WTC11 (cell line): ENCODE data around the gene NR2F6. TPM values are rescaled to one million over a fixed set of nuclear protein-coding genes. Genes with fewer than 3 reads are reported as not detected.

Experiments used
- ATAC-seq: fragments of 200-7000 bp; cut with Tn5 transposase; 2 replicates; pipeline ENCODE4 v1.10.0; 2021; ENCODE audit warnings: mild to moderate bottlenecking, moderate library complexity
- CTCF ChIA-PET: fragments of 300-600 bp; sonication (Branson Sonifier 250); formaldehyde crosslinking; loops from one replicate; lab custom pipeline; 2021; ENCODE audit warnings: antibody characterized with exemption; lab: Charles Lee
- POLR2A ChIA-PET: fragments of 350-600 bp; sonication (Branson Sonifier 250); formaldehyde crosslinking; loops from one replicate; lab custom pipeline; 2021; ENCODE audit warnings: antibody characterized with exemption; lab: Charles Lee
- DNase-seq: peaks from one replicate; pipeline ENCODE4 v3.0.0; 2021; ENCODE audit warnings: low spot score
- H3K27ac Mint-ChIP-seq: 2 replicates; pipeline ENCODE4 v1.8.0; 2021; ENCODE audit warnings: mixed read lengths
- H3K27me3 Mint-ChIP-seq: 2 replicates; pipeline ENCODE4 v1.8.0; 2021; ENCODE audit warnings: low read depth, mild to moderate bottlenecking, moderate library complexity, mixed read lengths
- H3K36me3 Mint-ChIP-seq: 2 replicates; pipeline ENCODE4 v1.8.0; 2021; ENCODE audit warnings: mixed read lengths
- H3K4me1 Mint-ChIP-seq: 2 replicates; pipeline ENCODE4 v1.8.0; 2022; ENCODE audit warnings: mixed read lengths
- H3K4me3 Mint-ChIP-seq: 2 replicates; pipeline ENCODE4 v1.8.0; 2021; ENCODE audit warnings: mild to moderate bottlenecking, moderate library complexity, mixed read lengths
- H3K9me3 Mint-ChIP-seq: 2 replicates; pipeline ENCODE4 v1.8.0; 2021; ENCODE audit warnings: mixed read lengths
- ELF4 ChIP-seq: sonication (generic); formaldehyde crosslinking; IDR thresholded peaks from 2 replicates; pipeline ENCODE4 v1.8.1; 2022; ENCODE audit warnings: low read depth, mild to moderate bottlenecking, moderate library complexity, missing genetic modification reagents
- ETV6 ChIP-seq: sonication (generic); formaldehyde crosslinking; IDR thresholded peaks from 2 replicates; pipeline ENCODE4 v1.8.1; 2022; ENCODE audit warnings: mild to moderate bottlenecking, missing genetic modification reagents
- HMGA2 ChIP-seq: fragments of 250-450 bp; sonication (Bioruptor Pico); IDR thresholded peaks from 2 replicates; pipeline ENCODE4 v1.4.0; 2021; ENCODE audit warnings: mild to moderate bottlenecking, moderate library complexity
- HMGXB4 ChIP-seq: sonication (generic); formaldehyde crosslinking; IDR thresholded peaks from 2 replicates; pipeline ENCODE4 v1.8.1; 2023; ENCODE audit warnings: mild to moderate bottlenecking, moderate library complexity, missing genetic modification reagents
- JUN ChIP-seq: sonication (generic); formaldehyde crosslinking; IDR thresholded peaks from 2 replicates; pipeline ENCODE4 v1.8.0; 2023; ENCODE audit warnings: mild to moderate bottlenecking, missing genetic modification reagents
- PREB ChIP-seq: sonication (generic); formaldehyde crosslinking; IDR thresholded peaks from 2 replicates; pipeline ENCODE4 v1.8.1; 2022; ENCODE audit warnings: mild to moderate bottlenecking, missing genetic modification reagents, moderate library complexity, borderline replicate concordance
- PRRX2 ChIP-seq: fragments of 250-450 bp; sonication (Bioruptor Pico); IDR thresholded peaks from 2 replicates; pipeline ENCODE4 v1.8.0; 2021; ENCODE audit warnings: mild to moderate bottlenecking
- RORB ChIP-seq: fragments of 250-450 bp; sonication (Bioruptor Pico); IDR thresholded peaks from 2 replicates; pipeline ENCODE4 v1.9.0; 2021; ENCODE audit warnings: mild to moderate bottlenecking
- SOX15 ChIP-seq: fragments of 250-450 bp; sonication (Bioruptor Pico); IDR thresholded peaks from 2 replicates; pipeline ENCODE4 v1.9.0; 2021; ENCODE audit warnings: mild to moderate bottlenecking
- SP1 ChIP-seq: sonication (generic); formaldehyde crosslinking; conservative IDR thresholded peaks from 2 replicates; pipeline ENCODE4 v1.8.1; 2022; ENCODE audit warnings: missing genetic modification reagents
- TCF7 ChIP-seq: sonication (generic); formaldehyde crosslinking; IDR thresholded peaks from 2 replicates; pipeline ENCODE4 v1.8.0; 2022; ENCODE audit warnings: mild to moderate bottlenecking, low read depth, missing genetic modification reagents, moderate library complexity
- TP53 ChIP-seq: sonication (generic); formaldehyde crosslinking; IDR thresholded peaks from 2 replicates; pipeline ENCODE4 v1.8.1; 2023; ENCODE audit warnings: mild to moderate bottlenecking, missing genetic modification reagents
- ZNF423 ChIP-seq: fragments of 250-450 bp; sonication (Bioruptor Pico); IDR thresholded peaks from 2 replicates; pipeline ENCODE4 v2.1.2; 2022; ENCODE audit warnings: mild to moderate bottlenecking, moderate library complexity
- ZNF532 ChIP-seq: fragments of 250-450 bp; sonication (Bioruptor Pico); IDR thresholded peaks from 2 replicates; pipeline ENCODE4 v1.9.0; 2021; ENCODE audit warnings: mild to moderate bottlenecking, borderline replicate concordance
- ZSCAN18 ChIP-seq: fragments of 250-450 bp; sonication (Bioruptor Pico); IDR thresholded peaks from 2 replicates; pipeline ENCODE4 v2.1.2; 2022; ENCODE audit warnings: mild to moderate bottlenecking, moderate library complexity
- total RNA-seq: library from RNA; stranded (reverse); gene quantifications from 3 replicates; pipeline ENCODE4 v1.2.3, GENCODE V29; 2021
- TF ChIP-seq, protein P1 (sequence below): fragments of 250-450 bp; sonication (Bioruptor Pico); IDR thresholded peaks from 2 replicates; pipeline ENCODE4 v1.9.0; 2021; ENCODE audit warnings: mild to moderate bottlenecking
- TF ChIP-seq, protein P2 (sequence below): sonication (generic); formaldehyde crosslinking; IDR thresholded peaks from 2 replicates; pipeline ENCODE4 v1.8.0; 2023; ENCODE audit warnings: missing genetic modification reagents
- TF ChIP-seq, protein P3 (sequence below): sonication (generic); formaldehyde crosslinking; IDR thresholded peaks from 2 replicates; pipeline ENCODE4 v1.8.1; 2023; ENCODE audit warnings: mild to moderate bottlenecking, missing genetic modification reagents

Gene NR2F6
- total RNA-seq, 1 experiment from 2014 or later: 145 TPM

DNA sequence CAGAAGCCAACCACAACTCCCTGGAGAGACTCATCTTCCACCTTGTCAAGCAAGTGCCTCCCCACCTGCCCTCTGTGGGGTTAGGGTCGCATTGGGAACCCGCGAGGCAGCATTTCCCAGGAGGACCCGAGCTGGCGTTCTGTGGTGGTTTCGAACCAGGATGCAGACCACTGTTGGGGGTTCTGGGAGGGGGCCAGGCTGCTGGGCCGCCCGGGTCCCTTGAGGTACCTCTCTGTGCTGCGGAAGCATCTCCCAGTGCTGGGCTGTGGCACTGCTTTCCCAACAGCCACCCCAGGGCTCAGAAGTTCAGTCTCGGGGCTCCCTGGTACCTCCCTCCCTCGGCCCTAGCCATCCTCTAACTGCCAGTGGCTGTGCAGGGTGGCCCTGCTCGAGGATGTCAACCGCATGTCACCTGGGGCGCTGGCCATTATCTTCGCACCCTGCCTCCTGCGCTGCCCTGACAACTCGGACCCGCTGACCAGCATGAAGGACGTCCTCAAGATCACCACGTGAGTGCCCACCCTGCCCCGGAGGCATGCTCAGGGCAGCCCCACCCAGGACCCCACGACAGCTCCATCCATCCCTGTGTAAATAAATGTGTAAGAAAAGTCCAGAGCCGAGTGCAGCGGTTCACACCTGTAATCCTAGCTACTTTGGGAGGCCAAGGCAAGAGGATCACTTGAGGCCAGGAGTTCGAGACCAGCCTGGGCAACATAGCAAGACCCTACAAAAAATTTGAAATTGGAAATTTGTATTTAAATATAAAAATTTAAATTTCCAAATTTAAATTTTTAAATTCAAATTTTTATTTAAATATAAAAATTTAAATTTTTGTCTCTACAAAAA lies 38.8 kb downstream of the NR2F6 start:
- ATAC-seq (no peak), DNase-seq (no peak)
- TF ChIP-seq SOX15: no peak
- no peak for TF ChIP-seq ZNF532 (CRISPR knock-in tag)
- no peak for TF ChIP-seq ZNF423 (CRISPR knock-in tag)
- TF ChIP-seq HMGA2 (CRISPR knock-in tag): peak; percentile 43; the same call in 1 of the 2 replicates
- ChIA-PET CTCF (interaction anchor here (1.6 kb wide), 1 partner anchor 102 kb away, joined by 4 read pairs; the partner anchor contains the start of gene DDA1), POLR2A (no interaction called here)
- Mint-ChIP-seq H3K27ac (no peak overlapping the region; the same call in 1 of the 2 replicates), H3K36me3 (peaks cover 29% of the 10 kb centered on the region), H3K9me3 (no peaks in the 10 kb centered on the region), H3K4me3 (no peak overlapping the region), H3K4me1 (peaks cover 12% of the 10 kb centered on the region), H3K27me3 (no peaks in the 10 kb centered on the region)

DNA sequence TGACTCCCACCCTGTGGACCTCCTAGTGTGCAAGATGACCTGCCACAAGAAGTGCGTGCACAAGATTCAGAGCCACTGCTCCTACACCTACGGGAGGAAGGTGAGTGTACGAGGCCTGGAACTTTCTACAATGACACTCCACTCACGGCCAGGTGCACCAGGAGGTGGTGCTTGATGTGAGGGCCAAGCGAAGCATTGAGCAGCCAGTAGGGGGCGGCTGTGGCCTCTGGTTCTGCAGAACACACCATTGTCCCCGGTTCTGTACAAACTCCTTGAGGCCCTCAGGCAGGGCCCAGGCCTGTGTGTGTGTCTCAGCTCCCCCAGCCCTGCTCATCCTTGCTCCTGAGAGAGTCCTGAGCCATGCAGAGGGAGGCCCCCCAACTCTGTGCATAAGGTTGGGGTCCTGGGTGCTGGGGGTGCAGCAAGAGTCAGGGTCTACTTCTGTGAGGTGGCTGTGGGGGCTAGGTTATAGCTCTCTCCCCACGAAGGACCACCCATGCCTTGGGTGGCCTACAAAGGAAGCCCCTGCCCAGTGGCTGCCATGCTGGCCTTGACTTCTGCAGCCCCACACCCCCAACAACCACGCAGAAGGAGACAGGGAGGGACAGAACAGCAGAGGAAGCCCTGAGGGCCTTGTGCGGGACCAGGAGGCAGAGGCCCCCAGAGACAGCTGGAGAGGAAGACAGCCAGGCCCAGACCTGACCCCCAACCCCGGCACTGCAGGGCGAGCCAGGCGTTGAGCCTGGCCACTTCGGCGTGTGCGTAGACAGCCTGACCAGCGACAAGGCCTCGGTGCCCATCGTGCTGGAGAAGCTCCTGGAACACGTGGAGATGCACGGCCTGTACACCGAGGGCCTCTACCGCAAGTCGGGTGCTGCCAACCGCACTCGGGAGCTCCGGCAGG lies 40.2 kb downstream of the NR2F6 start:
- H3K9me3 Mint-ChIP-seq: no peaks in the 10 kb centered on the region
- ATAC-seq: peak; percentile 21
- ChIA-PET CTCF (interaction anchor here (0.7 to 2.3 kb wide), 17 partner anchors 10 to 140 kb away, joined by 3 to 16 read pairs (median 4); partner anchors contain the start of genes ANKLE1, BABAM1, DDA1 and OCEL1), POLR2A (interaction anchor here (0.6 kb wide), 1 partner anchor 70 kb away, joined by 3 read pairs; no protein-coding TSS in a partner anchor)
- H3K27ac Mint-ChIP-seq: no peak overlapping the region
- DNase-seq: peak; percentile 84
- no peaks in the 10 kb centered on the region for H3K27me3 Mint-ChIP-seq
- peaks cover 12% of the 10 kb centered on the region for H3K4me1 Mint-ChIP-seq
- H3K36me3 Mint-ChIP-seq: peaks cover 44% of the 10 kb centered on the region
- H3K4me3 Mint-ChIP-seq: no peak overlapping the region
- TF ChIP-seq RORB (no peak), JUN (CRISPR knock-in tag) (no peak), TCF7 (CRISPR knock-in tag) (no peak), TP53 (no peak), ETV6 (CRISPR knock-in tag) (no peak), ELF4 (CRISPR knock-in tag) (no peak), SP1 (CRISPR knock-in tag) (0 out of 2 replicates have a peak, but pooled peaks have one; percentile 21), PREB (CRISPR knock-in tag) (no peak), ZSCAN18 (no peak), PRRX2 (no peak), HMGXB4 (CRISPR knock-in tag) (no peak), SOX15 (no peak)
- TF ChIP-seq, protein P1, sequence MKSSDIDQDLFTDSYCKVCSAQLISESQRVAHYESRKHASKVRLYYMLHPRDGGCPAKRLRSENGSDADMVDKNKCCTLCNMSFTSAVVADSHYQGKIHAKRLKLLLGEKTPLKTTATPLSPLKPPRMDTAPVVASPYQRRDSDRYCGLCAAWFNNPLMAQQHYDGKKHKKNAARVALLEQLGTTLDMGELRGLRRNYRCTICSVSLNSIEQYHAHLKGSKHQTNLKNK (CRISPR knock-in tag): no peak
- TF ChIP-seq, protein P2, sequence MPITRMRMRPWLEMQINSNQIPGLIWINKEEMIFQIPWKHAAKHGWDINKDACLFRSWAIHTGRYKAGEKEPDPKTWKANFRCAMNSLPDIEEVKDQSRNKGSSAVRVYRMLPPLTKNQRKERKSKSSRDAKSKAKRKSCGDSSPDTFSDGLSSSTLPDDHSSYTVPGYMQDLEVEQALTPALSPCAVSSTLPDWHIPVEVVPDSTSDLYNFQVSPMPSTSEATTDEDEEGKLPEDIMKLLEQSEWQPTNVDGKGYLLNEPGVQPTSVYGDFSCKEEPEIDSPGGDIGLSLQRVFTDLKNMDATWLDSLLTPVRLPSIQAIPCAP (CRISPR knock-in tag): no peak
- TF ChIP-seq, protein P3, sequence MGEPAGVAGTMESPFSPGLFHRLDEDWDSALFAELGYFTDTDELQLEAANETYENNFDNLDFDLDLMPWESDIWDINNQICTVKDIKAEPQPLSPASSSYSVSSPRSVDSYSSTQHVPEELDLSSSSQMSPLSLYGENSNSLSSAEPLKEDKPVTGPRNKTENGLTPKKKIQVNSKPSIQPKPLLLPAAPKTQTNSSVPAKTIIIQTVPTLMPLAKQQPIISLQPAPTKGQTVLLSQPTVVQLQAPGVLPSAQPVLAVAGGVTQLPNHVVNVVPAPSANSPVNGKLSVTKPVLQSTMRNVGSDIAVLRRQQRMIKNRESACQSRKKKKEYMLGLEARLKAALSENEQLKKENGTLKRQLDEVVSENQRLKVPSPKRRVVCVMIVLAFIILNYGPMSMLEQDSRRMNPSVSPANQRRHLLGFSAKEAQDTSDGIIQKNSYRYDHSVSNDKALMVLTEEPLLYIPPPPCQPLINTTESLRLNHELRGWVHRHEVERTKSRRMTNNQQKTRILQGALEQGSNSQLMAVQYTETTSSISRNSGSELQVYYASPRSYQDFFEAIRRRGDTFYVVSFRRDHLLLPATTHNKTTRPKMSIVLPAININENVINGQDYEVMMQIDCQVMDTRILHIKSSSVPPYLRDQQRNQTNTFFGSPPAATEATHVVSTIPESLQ (CRISPR knock-in tag): no peak
